ENCODE results near the gene NHLRC4. TPM values are rescaled to one million over a fixed set of nuclear protein-coding genes. Genes with fewer than 3 reads are reported as not detected.

The NHLRC4 gene
- total RNA-seq, 1 experiment from 2014 or later: 0.92 TPM

DNA sequence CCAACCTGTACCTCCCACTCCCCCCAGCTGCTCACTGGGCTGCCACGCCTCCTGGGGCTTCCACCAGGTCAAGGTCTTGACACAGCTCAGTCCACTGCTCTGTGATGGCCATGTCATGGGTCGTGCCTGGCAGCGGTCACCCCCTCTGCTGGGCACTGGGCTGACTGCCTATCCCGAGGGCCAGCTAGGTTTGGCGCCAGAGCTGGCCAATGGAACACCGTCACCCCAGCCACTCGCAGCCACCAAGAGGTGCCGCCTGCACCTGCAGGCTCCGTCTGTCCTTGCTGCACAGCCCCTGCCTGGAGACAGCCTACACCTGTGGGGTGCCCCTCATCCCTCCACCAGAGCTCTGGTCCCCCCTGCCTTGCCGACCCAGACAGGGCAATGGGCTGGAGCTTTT is 18.5 kb downstream of the NHLRC4 start:
- Mint-ChIP-seq H3K27me3 (ENCODE audit: low read depth) (peaks cover 32% of the 10 kb centered on the region), H3K27ac (no peak overlapping the region), H3K4me1 (peaks cover 12% of the 10 kb centered on the region), H3K9me3 (no peaks in the 10 kb centered on the region), H3K36me3 (peaks cover 2% of the 10 kb centered on the region), H3K4me3 (no peak overlapping the region)
- TF ChIP-seq ZNF263 (CRISPR knock-in tag; IDR thresholded peaks at IDR 0.05; ENCODE audit: low read depth): no peak
- TF ChIP-seq FOXP1 (CRISPR knock-in tag; IDR thresholded peaks at IDR 0.05; ENCODE audit: borderline replicate concordance): peak; percentile 15; the same call in 1 of the 2 replicates
- CTCF ChIA-PET: interaction anchor here (1.0 to 1.6 kb wide), 7 partner anchors 9 to 194 kb away, joined by 3 to 13 read pairs (median 4); partner anchors contain the start of gene WDR90
- no peak for DNase-seq (ENCODE audit: low spot score)
- POLR2A ChIA-PET: interaction anchor here (1.0 kb wide), 1 partner anchor 91 kb away, joined by 3 read pairs; no protein-coding TSS in a partner anchor
- ATAC-seq: peak; percentile 0; the same call in 1 of the 2 replicates

DNA sequence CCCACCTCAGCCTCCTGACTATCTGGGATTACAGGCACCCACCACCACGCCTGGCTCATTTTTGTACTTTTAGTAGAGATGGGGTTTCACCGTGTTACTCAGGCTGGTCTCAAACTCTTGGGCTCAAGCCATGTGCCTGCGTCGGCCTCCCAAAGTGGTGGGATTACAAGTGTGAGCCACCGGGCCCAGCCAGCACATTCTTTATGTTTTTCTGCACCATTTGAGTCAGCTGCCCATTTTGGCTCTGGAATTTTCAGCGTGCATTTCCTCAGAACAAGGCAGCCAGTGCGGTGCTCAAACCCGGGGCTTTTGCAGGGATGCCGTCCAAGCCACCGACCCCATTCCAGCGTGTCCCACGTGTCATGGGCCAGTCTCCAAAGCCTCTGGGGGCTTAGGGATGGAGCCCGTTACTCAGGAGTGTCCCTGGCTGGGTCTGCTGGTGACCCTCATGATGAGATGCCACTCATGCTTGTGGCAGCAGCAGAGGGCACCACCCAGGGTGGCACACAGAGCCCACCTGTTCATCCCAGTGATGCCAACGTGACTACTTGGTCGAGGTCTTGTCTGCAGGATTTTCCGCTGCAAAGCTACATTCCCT is 19.3 kb downstream of the NHLRC4 start:
- POLR2A ChIA-PET: interaction anchor here (0.6 kb wide), 1 partner anchor 174 kb away, joined by 5 read pairs; no protein-coding TSS in a partner anchor
- Mint-ChIP-seq H3K4me3 (no peak overlapping the region), H3K27ac (0 out of 2 replicates have a peak overlapping the region, but pooled peaks have one; percentile 27), H3K36me3 (peaks cover 2% of the 10 kb centered on the region), H3K27me3 (ENCODE audit: low read depth) (peaks cover 38% of the 10 kb centered on the region), H3K4me1 (peaks cover 19% of the 10 kb centered on the region), H3K9me3 (no peaks in the 10 kb centered on the region)
- CTCF ChIA-PET: interaction anchor here (1.2 to 1.6 kb wide), 5 partner anchors 9 to 195 kb away, joined by 4 to 13 read pairs (median 4); partner anchors contain the start of gene WDR90
- DNase-seq (ENCODE audit: low spot score): no peak
- TF ChIP-seq, protein P1, sequence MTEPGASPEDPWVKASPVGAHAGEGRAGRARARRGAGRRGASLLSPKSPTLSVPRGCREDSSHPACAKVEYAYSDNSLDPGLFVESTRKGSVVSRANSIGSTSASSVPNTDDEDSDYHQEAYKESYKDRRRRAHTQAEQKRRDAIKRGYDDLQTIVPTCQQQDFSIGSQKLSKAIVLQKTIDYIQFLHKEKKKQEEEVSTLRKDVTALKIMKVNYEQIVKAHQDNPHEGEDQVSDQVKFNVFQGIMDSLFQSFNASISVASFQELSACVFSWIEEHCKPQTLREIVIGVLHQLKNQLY (CRISPR knock-in tag; IDR thresholded peaks at IDR 0.05): no peak
- TF ChIP-seq RELA (CRISPR knock-in tag; IDR thresholded peaks at IDR 0.05; ENCODE audit: borderline replicate concordance) (no peak), CBFB (CRISPR knock-in tag; IDR thresholded peaks at IDR 0.05; ENCODE audit: low read depth) (no peak), GTF2I (CRISPR knock-in tag; conservative IDR thresholded peaks at IDR 0.05) (no peak), SMAD4 (CRISPR knock-in tag; IDR thresholded peaks at IDR 0.05) (no peak), SOX15 (CRISPR knock-in tag; IDR thresholded peaks at IDR 0.05) (no peak), NR1H2 (CRISPR knock-in tag; IDR thresholded peaks at IDR 0.05) (no peak), ZNF423 (CRISPR knock-in tag; IDR thresholded peaks at IDR 0.05) (no peak), IRF2 (CRISPR knock-in tag; IDR thresholded peaks at IDR 0.05; ENCODE audit: borderline replicate concordance, low read depth) (no peak)
- TF ChIP-seq, protein P2, sequence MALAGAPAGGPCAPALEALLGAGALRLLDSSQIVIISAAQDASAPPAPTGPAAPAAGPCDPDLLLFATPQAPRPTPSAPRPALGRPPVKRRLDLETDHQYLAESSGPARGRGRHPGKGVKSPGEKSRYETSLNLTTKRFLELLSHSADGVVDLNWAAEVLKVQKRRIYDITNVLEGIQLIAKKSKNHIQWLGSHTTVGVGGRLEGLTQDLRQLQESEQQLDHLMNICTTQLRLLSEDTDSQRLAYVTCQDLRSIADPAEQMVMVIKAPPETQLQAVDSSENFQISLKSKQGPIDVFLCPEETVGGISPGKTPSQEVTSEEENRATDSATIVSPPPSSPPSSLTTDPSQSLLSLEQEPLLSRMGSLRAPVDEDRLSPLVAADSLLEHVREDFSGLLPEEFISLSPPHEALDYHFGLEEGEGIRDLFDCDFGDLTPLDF (CRISPR knock-in tag; IDR thresholded peaks at IDR 0.05): no peak
- TF ChIP-seq, protein P3, sequence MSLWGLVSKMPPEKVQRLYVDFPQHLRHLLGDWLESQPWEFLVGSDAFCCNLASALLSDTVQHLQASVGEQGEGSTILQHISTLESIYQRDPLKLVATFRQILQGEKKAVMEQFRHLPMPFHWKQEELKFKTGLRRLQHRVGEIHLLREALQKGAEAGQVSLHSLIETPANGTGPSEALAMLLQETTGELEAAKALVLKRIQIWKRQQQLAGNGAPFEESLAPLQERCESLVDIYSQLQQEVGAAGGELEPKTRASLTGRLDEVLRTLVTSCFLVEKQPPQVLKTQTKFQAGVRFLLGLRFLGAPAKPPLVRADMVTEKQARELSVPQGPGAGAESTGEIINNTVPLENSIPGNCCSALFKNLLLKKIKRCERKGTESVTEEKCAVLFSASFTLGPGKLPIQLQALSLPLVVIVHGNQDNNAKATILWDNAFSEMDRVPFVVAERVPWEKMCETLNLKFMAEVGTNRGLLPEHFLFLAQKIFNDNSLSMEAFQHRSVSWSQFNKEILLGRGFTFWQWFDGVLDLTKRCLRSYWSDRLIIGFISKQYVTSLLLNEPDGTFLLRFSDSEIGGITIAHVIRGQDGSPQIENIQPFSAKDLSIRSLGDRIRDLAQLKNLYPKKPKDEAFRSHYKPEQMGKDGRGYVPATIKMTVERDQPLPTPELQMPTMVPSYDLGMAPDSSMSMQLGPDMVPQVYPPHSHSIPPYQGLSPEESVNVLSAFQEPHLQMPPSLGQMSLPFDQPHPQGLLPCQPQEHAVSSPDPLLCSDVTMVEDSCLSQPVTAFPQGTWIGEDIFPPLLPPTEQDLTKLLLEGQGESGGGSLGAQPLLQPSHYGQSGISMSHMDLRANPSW (CRISPR knock-in tag; conservative IDR thresholded peaks at IDR 0.05; ENCODE audit: low read depth): no peak
- TF ChIP-seq, protein P4, sequence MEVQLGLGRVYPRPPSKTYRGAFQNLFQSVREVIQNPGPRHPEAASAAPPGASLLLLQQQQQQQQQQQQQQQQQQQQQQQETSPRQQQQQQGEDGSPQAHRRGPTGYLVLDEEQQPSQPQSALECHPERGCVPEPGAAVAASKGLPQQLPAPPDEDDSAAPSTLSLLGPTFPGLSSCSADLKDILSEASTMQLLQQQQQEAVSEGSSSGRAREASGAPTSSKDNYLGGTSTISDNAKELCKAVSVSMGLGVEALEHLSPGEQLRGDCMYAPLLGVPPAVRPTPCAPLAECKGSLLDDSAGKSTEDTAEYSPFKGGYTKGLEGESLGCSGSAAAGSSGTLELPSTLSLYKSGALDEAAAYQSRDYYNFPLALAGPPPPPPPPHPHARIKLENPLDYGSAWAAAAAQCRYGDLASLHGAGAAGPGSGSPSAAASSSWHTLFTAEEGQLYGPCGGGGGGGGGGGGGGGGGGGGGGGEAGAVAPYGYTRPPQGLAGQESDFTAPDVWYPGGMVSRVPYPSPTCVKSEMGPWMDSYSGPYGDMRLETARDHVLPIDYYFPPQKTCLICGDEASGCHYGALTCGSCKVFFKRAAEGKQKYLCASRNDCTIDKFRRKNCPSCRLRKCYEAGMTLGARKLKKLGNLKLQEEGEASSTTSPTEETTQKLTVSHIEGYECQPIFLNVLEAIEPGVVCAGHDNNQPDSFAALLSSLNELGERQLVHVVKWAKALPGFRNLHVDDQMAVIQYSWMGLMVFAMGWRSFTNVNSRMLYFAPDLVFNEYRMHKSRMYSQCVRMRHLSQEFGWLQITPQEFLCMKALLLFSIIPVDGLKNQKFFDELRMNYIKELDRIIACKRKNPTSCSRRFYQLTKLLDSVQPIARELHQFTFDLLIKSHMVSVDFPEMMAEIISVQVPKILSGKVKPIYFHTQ (CRISPR knock-in tag; IDR thresholded peaks at IDR 0.05): no peak
- ATAC-seq: no peak

Data from WTC11 (cell line).